ENCODE data around the gene ZNF473. TPM values are rescaled to one million over a fixed set of nuclear protein-coding genes. Genes with fewer than 3 reads are reported as not detected.

ZNF473 gene
- total and polyA plus RNA-seq, 2 of the 13 experiments (the other 11 are each of a cell fraction or from before 2014, with no cell fraction given) = 5.8 to 11.9 TPM

GRCh38 chr19:50025794-50026549 is at the start of gene ZNF473 (continued):
- no peak for TF ChIP-seq CEBPZ (IDR thresholded peaks at IDR 0.05; ENCODE audit: low read length)
- TF ChIP-seq MNT (IDR thresholded peaks at IDR 0.05) = no peak; the same call in 1 of the 2 replicates
- TF ChIP-seq DPF2 (CRISPR knock-in tag; IDR thresholded peaks at IDR 0.05; ENCODE audit: borderline replicate concordance, low read depth) = no peak
- peak; percentile 99 for TF ChIP-seq SMYD3 (CRISPR knock-in tag; IDR thresholded peaks at IDR 0.05)
- peak; percentile 88 for TF ChIP-seq ZNF205 (CRISPR knock-in tag; IDR thresholded peaks at IDR 0.05)
- peak; percentile 77; the same call in 1 of the 2 replicates for TF ChIP-seq ZBTB37 (CRISPR knock-in tag; IDR thresholded peaks at IDR 0.05)
- no peak for TF ChIP-seq KIAA2018 (CRISPR knock-in tag; IDR thresholded peaks at IDR 0.05; ENCODE audit: borderline replicate concordance)
- TF ChIP-seq DDIT3 (CRISPR knock-in tag; IDR thresholded peaks at IDR 0.05) = no peak
- peak; percentile 51; the same call in 1 of the 2 replicates for TF ChIP-seq ZNF800 (CRISPR knock-in tag; IDR thresholded peaks at IDR 0.05)
- peak; percentile 54; the same call in 1 of the 2 replicates for TF ChIP-seq RBFOX2 (IDR thresholded peaks at IDR 0.05; ENCODE audit: low read depth, low read length)
